Activated CD8-positive, alpha-beta T cell treated with anti-CD3 and anti-CD28 coated beads for 36 hours (primary cell): ENCODE results near the gene SCRN1. TPM values are rescaled to one million over a fixed set of nuclear protein-coding genes. Genes with fewer than 3 reads are reported as not detected.

ENCODE experiments used
- ATAC-seq: fragments of 200-7000 bp; cut with Tn5 transposase; one replicate; pipeline ENCODE4 v1.10.0; 2021; ENCODE audit warnings: mild to moderate bottlenecking, moderate library complexity
- CTCF ChIA-PET: fragments of 350-600 bp; sonication (Branson Sonifier 250); formaldehyde crosslinking; loops from one replicate; lab custom pipeline; 2021; ENCODE audit warnings: antibody characterized with exemption; lab: Charles Lee
- POLR2A ChIA-PET: fragments of 350-600 bp; sonication (Branson Sonifier 250); formaldehyde crosslinking; loops from one replicate; lab custom pipeline; 2021; ENCODE audit warnings: antibody characterized with exemption; lab: Charles Lee
- DNase-seq: peaks from one replicate; pipeline ENCODE4 v3.0.0-alpha.2; 2020
- H3K27ac Mint-ChIP-seq: one replicate; pipeline ENCODE4 v1.8.0; 2021; ENCODE audit warnings: mild to moderate bottlenecking, mixed read lengths
- H3K27me3 Mint-ChIP-seq: one replicate; pipeline ENCODE4 v1.8.0; 2021; ENCODE audit warnings: mixed read lengths
- H3K36me3 Mint-ChIP-seq: one replicate; pipeline ENCODE4 v1.8.0; 2021; ENCODE audit warnings: low read depth, mixed read lengths
- H3K4me1 Mint-ChIP-seq: one replicate; pipeline ENCODE4 v1.8.0; 2021; ENCODE audit warnings: low read depth, mixed read lengths
- H3K4me3 Mint-ChIP-seq: one replicate; pipeline ENCODE4 v1.8.0; 2021; ENCODE audit warnings: mild to moderate bottlenecking, moderate library complexity, mixed read lengths
- H3K9me3 Mint-ChIP-seq: one replicate; pipeline ENCODE4 v1.8.0; 2021; ENCODE audit warnings: mixed read lengths
- intact Hi-C: fragments of 100-400 bp; cut with micrococcal nuclease; formaldehyde crosslinking; loops from one replicate; pipeline ENCODE4 v1.10.0; 2022
- total RNA-seq, 2 experiments: library from RNA; stranded (reverse); gene quantifications; one replicate each; pipeline ENCODE4 v1.2.3, GENCODE V29; 2021
- TF ChIP-seq, protein P1 (sequence below): fragments of 200-600 bp; IDR thresholded peaks from one replicate; pipeline ENCODE4 v1.8.0; 2022; ENCODE audit warnings: antibody characterized with exemption, mild to moderate bottlenecking

Gene SCRN1
- total RNA-seq, 2 experiments from 2014 or later: 10.8 to 14.7 TPM

DNA sequence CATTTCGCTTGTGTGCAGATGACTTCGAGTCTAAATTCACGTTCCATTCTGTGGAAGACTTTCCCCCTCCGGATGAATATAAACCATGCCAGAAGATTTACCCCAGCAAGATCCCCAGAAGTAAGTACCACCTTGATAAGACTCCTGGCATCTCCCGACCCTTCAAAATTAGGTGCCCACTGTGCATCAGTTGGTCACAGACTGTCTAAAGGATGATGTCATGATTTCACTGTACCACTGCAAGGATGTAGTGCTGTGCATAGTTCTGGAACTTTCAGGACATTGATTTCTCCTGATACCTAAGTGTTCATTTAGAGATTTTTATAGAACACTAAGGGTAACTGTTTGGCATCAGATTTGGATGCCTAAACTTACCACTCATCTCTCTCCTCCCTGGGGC, 100.3 kb downstream of the SCRN1 start:
- Mint-ChIP-seq H3K9me3 (no peaks in the 10 kb centered on the region), H3K36me3 (no peaks in the 10 kb centered on the region), H3K4me1 (no peaks in the 10 kb centered on the region), H3K27ac (no peak overlapping the region), H3K4me3 (no peak overlapping the region), H3K27me3 (peaks cover 2% of the 10 kb centered on the region)
- ATAC-seq (no peak), DNase-seq (no peak)
- POLR2A ChIA-PET: no interaction called here
- TF ChIP-seq, protein P1, sequence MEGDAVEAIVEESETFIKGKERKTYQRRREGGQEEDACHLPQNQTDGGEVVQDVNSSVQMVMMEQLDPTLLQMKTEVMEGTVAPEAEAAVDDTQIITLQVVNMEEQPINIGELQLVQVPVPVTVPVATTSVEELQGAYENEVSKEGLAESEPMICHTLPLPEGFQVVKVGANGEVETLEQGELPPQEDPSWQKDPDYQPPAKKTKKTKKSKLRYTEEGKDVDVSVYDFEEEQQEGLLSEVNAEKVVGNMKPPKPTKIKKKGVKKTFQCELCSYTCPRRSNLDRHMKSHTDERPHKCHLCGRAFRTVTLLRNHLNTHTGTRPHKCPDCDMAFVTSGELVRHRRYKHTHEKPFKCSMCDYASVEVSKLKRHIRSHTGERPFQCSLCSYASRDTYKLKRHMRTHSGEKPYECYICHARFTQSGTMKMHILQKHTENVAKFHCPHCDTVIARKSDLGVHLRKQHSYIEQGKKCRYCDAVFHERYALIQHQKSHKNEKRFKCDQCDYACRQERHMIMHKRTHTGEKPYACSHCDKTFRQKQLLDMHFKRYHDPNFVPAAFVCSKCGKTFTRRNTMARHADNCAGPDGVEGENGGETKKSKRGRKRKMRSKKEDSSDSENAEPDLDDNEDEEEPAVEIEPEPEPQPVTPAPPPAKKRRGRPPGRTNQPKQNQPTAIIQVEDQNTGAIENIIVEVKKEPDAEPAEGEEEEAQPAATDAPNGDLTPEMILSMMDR: no peak
- CTCF ChIA-PET: no interaction called here
- intact Hi-C loops: no loop called here

DNA sequence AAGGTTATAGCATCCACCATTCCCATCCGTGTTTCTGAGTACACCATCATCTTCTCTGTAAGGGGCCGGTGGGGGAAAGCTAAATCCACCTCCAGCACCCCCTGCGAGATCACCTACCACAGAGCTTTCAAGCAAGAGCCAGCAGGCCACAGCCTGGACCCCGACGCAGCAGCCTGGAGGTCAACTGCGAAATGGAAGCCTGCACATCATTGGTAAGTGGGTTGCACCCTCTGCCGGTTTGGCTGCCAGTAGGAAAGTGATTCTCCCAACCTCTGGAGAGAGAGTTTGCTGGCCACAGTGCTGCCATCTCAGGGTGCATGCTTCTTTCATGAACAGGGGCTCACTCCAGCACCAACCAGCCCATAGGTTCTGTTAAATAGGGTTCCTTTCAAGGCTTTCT, 101.6 kb downstream of the SCRN1 start:
- ChIA-PET CTCF (no interaction called here), POLR2A (no interaction called here)
- TF ChIP-seq, protein P1: no peak
- Mint-ChIP-seq H3K4me3 (no peak overlapping the region), H3K9me3 (no peaks in the 10 kb centered on the region), H3K27me3 (peaks cover 6% of the 10 kb centered on the region), H3K36me3 (no peaks in the 10 kb centered on the region), H3K27ac (no peak overlapping the region), H3K4me1 (peaks cover 6% of the 10 kb centered on the region)
- no peak for DNase-seq
- intact Hi-C loops: no loop called here
- ATAC-seq: no peak

DNA sequence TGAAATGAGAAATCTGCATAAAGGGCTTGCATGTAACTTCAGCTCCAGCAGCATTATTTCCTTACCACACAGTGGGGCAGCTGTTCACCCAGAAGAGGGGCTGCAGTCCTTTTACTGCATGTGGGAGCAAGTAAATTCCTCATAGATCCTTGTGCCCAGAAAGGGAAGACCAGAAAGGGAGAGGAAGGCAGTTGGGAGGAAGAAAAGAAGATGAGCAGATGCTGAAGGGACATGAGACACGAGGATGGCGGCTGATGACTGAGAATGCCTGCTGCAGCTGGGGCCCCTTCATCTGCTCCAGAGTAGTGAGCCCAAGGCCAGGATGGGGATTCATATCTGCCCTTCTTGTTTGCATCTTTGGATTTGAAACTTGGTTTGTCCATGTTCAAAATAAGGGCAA, 102.8 kb downstream of the SCRN1 start:
- no peak overlapping the region for H3K4me3 Mint-ChIP-seq
- H3K9me3 Mint-ChIP-seq: no peaks in the 10 kb centered on the region
- H3K36me3 Mint-ChIP-seq: no peaks in the 10 kb centered on the region
- peaks cover 6% of the 10 kb centered on the region for H3K27me3 Mint-ChIP-seq
- ChIA-PET CTCF (no interaction called here), POLR2A (no interaction called here)
- intact Hi-C loops: no loop called here
- no peak for DNase-seq
- TF ChIP-seq, protein P1: no peak
- no peak for ATAC-seq
- peaks cover 10% of the 10 kb centered on the region for H3K4me1 Mint-ChIP-seq
- no peak overlapping the region for H3K27ac Mint-ChIP-seq

DNA sequence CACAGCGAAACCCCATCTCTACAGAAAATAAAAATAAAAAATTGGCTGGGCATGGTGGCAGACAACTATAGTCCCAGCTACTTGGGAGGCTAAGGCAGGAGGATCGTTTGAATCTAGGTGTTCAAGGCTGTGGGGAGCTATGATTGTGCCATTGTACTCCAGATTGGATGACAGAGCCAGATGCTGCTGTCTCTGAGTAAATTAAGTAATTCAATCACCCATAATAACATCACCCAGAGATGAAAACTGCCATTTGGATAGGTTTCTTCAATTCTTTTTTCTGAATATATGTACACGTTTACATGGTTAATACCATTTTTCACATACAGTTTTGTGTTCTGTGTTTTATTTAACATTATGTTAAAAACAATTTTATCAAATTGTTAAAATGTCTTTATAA, 104.0 kb downstream of the SCRN1 start:
- POLR2A ChIA-PET: no interaction called here
- H3K27ac Mint-ChIP-seq: no peak overlapping the region
- no peaks in the 10 kb centered on the region for H3K9me3 Mint-ChIP-seq
- CTCF ChIA-PET: interaction anchor here (1.3 kb wide), 1 partner anchor 177 kb away, joined by 3 read pairs; no protein-coding TSS in a partner anchor
- H3K4me3 Mint-ChIP-seq: no peak overlapping the region
- DNase-seq: no peak
- ATAC-seq: no peak
- intact Hi-C loops: no loop called here
- H3K27me3 Mint-ChIP-seq: peaks cover 5% of the 10 kb centered on the region
- H3K4me1 Mint-ChIP-seq: peaks cover 10% of the 10 kb centered on the region
- H3K36me3 Mint-ChIP-seq: no peaks in the 10 kb centered on the region
- TF ChIP-seq, protein P1: no peak

DNA sequence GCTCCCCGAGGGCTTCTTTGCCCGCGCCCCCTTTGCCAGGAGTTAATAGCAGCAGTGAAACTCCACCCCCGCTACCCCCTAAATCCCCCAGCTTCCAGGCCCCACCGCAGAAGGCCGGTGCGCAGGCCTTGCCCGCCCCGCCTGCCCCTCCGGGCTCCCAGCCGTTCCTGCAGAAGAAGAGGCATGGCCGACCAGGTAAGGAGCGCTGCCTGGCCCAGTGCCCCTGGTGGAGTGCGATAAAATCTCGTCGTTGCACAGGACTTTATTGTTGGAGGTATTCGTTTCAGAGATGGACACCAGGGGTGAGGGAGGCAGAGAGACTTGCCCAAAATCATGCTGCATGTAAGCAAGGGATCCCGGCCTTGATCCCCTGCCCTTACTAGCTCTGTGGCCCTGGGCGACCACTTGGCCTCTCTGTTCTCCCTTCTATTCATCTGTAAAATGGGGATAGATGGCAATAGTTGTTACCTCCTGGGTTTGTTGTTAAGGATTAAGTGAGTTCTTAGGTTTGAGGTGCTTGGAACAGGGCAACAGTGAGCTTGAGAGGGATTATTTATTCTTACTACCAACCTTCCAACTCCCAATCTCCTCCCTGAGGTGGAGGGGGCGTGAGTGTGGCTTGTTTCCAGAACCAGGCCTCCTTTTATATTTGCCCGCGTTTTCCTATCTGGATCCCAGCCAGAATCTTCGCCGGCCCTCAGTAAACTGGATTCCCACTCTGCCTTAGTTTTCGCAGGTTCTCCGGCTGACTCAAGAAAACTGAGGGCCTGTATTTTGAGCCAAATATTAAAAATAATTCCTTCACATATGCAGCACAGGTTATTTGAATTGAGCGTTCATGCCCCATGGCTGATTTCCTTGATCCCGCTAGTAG, 105.0 kb downstream of the SCRN1 start:
- Mint-ChIP-seq H3K4me1 (peaks cover 10% of the 10 kb centered on the region), H3K27ac (no peak overlapping the region), H3K27me3 (peaks cover 5% of the 10 kb centered on the region), H3K9me3 (no peaks in the 10 kb centered on the region), H3K4me3 (no peak overlapping the region), H3K36me3 (no peaks in the 10 kb centered on the region)
- intact Hi-C loops: no loop called here
- TF ChIP-seq, protein P1: no peak
- ATAC-seq (no peak), DNase-seq (no peak)
- POLR2A ChIA-PET: no interaction called here
- CTCF ChIA-PET: interaction anchor here (1.3 to 2.2 kb wide), 2 partner anchors 37 to 178 kb away, joined by 3 to 6 read pairs; no protein-coding TSS in a partner anchor
